ENCODE measurements around the gene ADAM8. TPM values are rescaled to one million over a fixed set of nuclear protein-coding genes. Genes with fewer than 3 reads are reported as not detected.
A peak's percentile ranks its signal among the peaks of the same experiment; 100 is the strongest.

Gene ADAM8
- total and polyA plus RNA-seq, 10 of the 15 experiments (the other 5 are each of a cell fraction or from before 2014, with no cell fraction given): 0.37 to 92.7 (median 21.7) TPM

DNA sequence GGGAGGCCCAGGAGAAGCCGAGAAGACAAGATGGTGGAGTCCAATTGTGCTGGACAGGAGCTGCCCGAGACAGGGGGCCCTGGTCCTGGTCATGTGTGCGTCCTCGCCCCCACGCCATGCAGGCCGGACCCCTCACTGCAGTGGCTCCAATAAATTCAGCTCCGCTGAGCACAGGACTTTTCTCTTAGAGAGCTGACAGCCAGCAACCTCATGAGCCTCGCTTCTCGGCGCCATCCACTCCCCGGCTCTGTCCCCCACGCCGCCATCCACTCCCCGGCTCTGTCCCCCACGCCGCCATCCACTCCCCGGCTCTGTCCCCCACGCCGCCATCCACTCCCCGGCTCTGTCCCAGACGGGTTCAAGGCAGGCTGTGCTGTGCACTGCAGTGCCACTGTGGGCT lies 49.4 kb downstream of the ADAM8 start:
- ChIA-PET SMC1A (ENCODE audit: uncharacterized antibody, unreplicated experiment) (no interaction called here), POLR2A (no interaction called here), RAD21 (ENCODE audit: unreplicated experiment) (no interaction called here), CTCF (no interaction called here)
- H4K20me1 ChIP-seq (ENCODE audit: control insufficient read depth, insufficient read depth): no peaks in the 10 kb centered on the region
- ATAC-seq (no peak), DNase-seq (ENCODE audit: low read depth, low spot score) (no peak), FAIRE-seq (no peak)
- intact Hi-C loops (cut with micrococcal nuclease; ENCODE audit: unreplicated experiment): no loop called here
- no peak overlapping the region for H3K27ac ChIP-seq (ENCODE audit: control insufficient read depth, insufficient read depth)
- no peak for TF ChIP-seq BACH1 (IDR thresholded peaks at IDR 0.05; ENCODE audit: borderline replicate concordance)
- TF ChIP-seq KAT2A (conservative IDR thresholded peaks at IDR 0.05; ENCODE audit: control insufficient read depth, low read depth, low read length): no peak
- no peaks in the 10 kb centered on the region for H3K4me1 ChIP-seq (ENCODE audit: control insufficient read depth, insufficient read depth, low read length)
- H3K9ac ChIP-seq (ENCODE audit: control insufficient read depth, insufficient read depth, low read length): no peak overlapping the region
- no peak overlapping the region for H3K4me3 ChIP-seq
- in situ Hi-C loops (cut with MboI): no loop called here
- H3K9me3 ChIP-seq (replicated peaks; ENCODE audit: control insufficient read depth, insufficient read depth, low read length): no peaks in the 10 kb centered on the region
- H3K27me3 ChIP-seq (replicated peaks in 1 of 2; ENCODE audit: control insufficient read depth in 2 of 2, insufficient read depth in 2 of 2, low read length in 1 of 2): peaks cover 1 to 3% of the 10 kb centered on the region in 2 experiments; a peak in 2 of 4 replicates
- no peaks in the 10 kb centered on the region for H3K79me2 ChIP-seq (ENCODE audit: control insufficient read depth, insufficient read depth, low read length)
- H2AFZ ChIP-seq (ENCODE audit: control insufficient read depth, low read depth, low read length): no peak overlapping the region
- BruUV-seq (replicated peaks): no TSS peak
- H3K4me2 ChIP-seq (ENCODE audit: control insufficient read depth, insufficient read depth): no peak overlapping the region
- 61% methylated on average over 13 of the region's 21 CpGs for WGBS (ENCODE audit: insufficient coverage, insufficient replicate concordance, low lambda C conversion rate, missing lambda C conversion rate)
- H3K36me3 ChIP-seq (ENCODE audit: control insufficient read depth in 2 of 2, insufficient read depth in 2 of 2, low read length in 1 of 2): no peaks in the 10 kb centered on the region

GRCh38 chr10:133226251-133226808 lies 50.3 kb downstream of the ADAM8 start:
- FAIRE-seq (no peak), ATAC-seq (peak; percentile 60), DNase-seq (ENCODE audit: low read depth, low spot score) (no peak)
- in situ Hi-C loops (cut with MboI) (no loop called here), intact Hi-C loops (cut with micrococcal nuclease; ENCODE audit: unreplicated experiment) (no loop called here)
- BruUV-seq (replicated peaks): no TSS peak
- TF ChIP-seq ZNF274 (IDR thresholded peaks at IDR 0.05; ENCODE audit: insufficient read depth, insufficient read length) (no peak), SIN3A (IDR thresholded peaks at IDR 0.05; ENCODE audit: low read depth, low read length) (no peak)
- TF ChIP-seq, protein P1, sequence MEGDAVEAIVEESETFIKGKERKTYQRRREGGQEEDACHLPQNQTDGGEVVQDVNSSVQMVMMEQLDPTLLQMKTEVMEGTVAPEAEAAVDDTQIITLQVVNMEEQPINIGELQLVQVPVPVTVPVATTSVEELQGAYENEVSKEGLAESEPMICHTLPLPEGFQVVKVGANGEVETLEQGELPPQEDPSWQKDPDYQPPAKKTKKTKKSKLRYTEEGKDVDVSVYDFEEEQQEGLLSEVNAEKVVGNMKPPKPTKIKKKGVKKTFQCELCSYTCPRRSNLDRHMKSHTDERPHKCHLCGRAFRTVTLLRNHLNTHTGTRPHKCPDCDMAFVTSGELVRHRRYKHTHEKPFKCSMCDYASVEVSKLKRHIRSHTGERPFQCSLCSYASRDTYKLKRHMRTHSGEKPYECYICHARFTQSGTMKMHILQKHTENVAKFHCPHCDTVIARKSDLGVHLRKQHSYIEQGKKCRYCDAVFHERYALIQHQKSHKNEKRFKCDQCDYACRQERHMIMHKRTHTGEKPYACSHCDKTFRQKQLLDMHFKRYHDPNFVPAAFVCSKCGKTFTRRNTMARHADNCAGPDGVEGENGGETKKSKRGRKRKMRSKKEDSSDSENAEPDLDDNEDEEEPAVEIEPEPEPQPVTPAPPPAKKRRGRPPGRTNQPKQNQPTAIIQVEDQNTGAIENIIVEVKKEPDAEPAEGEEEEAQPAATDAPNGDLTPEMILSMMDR (IDR thresholded peaks at IDR 0.05 in 2 of 3, conservative IDR thresholded peaks at IDR 0.05 in 1 of 3; ENCODE audit: control insufficient read depth in 2 of 3, extremely low read depth in 1 of 3, insufficient read depth in 1 of 3, low read depth in 3 of 3, low read length in 3 of 3): peak in 2 of 3 experiments; percentile 7 to 21; a peak in 2 of 6 replicates
- Histone ChIP-seq H4K20me1 (ENCODE audit: control insufficient read depth, insufficient read depth) (no peaks in the 10 kb centered on the region), H3K27ac (ENCODE audit: control insufficient read depth, insufficient read depth) (no peak overlapping the region), H3K4me3 (no peak overlapping the region), H3K79me2 (ENCODE audit: control insufficient read depth, insufficient read depth, low read length) (no peaks in the 10 kb centered on the region), H3K36me3 (ENCODE audit: control insufficient read depth in 2 of 2, insufficient read depth in 2 of 2, low read length in 1 of 2) (no peaks in the 10 kb centered on the region), H2AFZ (ENCODE audit: control insufficient read depth, low read depth, low read length) (no peak overlapping the region), H3K27me3 (replicated peaks in 1 of 2; ENCODE audit: control insufficient read depth in 2 of 2, insufficient read depth in 2 of 2, low read length in 1 of 2) (peaks cover 1 to 3% of the 10 kb centered on the region in 2 experiments; a peak in 2 of 4 replicates), H3K4me1 (ENCODE audit: control insufficient read depth, insufficient read depth, low read length) (no peaks in the 10 kb centered on the region), H3K9me3 (replicated peaks; ENCODE audit: control insufficient read depth, insufficient read depth, low read length) (no peaks in the 10 kb centered on the region), H3K4me2 (ENCODE audit: control insufficient read depth, insufficient read depth) (no peak overlapping the region), H3K9ac (ENCODE audit: control insufficient read depth, insufficient read depth, low read length) (no peak overlapping the region)
- ChIA-PET CTCF (no interaction called here), POLR2A (no interaction called here), SMC1A (ENCODE audit: uncharacterized antibody, unreplicated experiment) (no interaction called here), RAD21 (ENCODE audit: unreplicated experiment) (no interaction called here)
- WGBS (ENCODE audit: insufficient coverage, insufficient replicate concordance, low lambda C conversion rate, missing lambda C conversion rate): 36% methylated on average over 30 of the region's 30 CpGs
